Activated T-helper 9 cell treated with anti-CD3 and anti-CD28 coated beads, Interleukin-2, amount 50 U/mL, for 16 hours (primary cell): ENCODE measurements around the gene GPR137C.

Experiments used
- DNase-seq: peaks from one replicate; pipeline ENCODE4 v3.0.0-alpha.2; 2020; ENCODE audit warnings: low read depth

Gene GPR137C

GRCh38 chr14:52678591-52678990 lies 126.0 kb downstream of the GPR137C start:
- DNase-seq, result no peak

- DNase-seq, result no peak
Observed at GRCh38 chr14:52683985-52684520, 131.4 kb downstream of the GPR137C start.

- DNase-seq, result no peak
Observed at GRCh38 chr14:52686176-52686575, 133.5 kb downstream of the GPR137C start.
